NCI-H1105 treated with DMSO at 0.1 percent for 48 hours (cell line): Measurements from ENCODE around the gene PDE1C.

Source experiments
- DNase-seq: peaks from one replicate; lab custom pipeline; 2025; lab: John Stamatoyannopoulos, UW

Gene PDE1C

DNA sequence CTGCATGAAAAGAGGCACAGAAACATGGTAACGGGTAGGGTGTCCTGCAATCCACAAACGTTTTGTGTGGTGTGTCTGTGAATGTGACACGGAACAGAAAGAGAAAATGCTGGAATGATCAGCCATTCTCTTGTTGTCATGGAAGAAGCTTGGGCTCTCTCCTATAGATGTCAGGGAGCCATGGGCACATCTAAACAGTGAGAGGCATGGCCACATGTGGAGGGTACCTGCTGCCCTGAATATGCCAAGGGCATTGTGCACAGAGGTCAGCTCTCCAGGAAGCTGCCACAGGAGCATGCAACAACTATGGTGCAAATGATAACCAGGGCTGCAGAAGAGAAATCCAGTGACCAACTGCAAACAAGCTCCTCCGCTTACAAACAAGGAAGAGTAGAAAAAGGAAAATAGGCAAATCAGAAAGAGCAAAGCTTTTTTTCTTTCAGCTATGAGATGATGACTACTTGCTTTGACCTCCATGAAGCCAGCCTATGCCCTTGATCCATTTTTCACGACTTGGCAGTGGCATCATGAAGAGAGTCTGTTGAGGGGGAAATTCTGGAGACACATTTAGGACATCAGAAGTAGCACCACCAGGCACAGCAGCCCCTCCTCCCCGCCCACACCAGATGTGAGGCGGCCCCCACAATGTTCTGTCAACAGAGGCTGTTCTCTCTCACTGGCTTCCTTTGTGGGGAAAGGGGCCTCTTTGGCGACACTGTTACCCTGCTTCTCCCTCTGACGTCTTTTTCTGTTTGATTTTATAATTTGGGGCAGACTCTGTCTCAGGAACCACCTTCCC is 4.8 kb upstream of the PDE1C start:
- DNase-seq = no peak

DNA sequence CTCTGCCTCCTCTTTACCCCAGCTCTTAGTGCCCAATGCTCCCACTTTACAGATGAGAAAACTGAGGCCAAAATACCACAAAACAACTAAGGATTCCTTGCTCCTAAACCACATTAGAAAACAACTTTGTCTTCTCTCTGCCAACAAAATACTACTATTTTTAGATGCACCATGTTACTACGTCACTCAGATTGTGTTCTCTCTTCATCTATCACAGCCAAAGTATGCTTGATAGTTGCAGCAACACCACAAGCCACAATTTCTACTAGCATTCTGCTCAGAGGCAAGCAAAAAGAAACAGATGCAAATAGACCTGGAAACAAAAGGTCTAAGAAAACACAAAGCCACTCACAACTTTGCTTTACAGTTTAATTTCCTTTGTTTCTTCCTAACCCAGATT is 3.3 kb upstream of the PDE1C start:
- no peak for DNase-seq

DNA sequence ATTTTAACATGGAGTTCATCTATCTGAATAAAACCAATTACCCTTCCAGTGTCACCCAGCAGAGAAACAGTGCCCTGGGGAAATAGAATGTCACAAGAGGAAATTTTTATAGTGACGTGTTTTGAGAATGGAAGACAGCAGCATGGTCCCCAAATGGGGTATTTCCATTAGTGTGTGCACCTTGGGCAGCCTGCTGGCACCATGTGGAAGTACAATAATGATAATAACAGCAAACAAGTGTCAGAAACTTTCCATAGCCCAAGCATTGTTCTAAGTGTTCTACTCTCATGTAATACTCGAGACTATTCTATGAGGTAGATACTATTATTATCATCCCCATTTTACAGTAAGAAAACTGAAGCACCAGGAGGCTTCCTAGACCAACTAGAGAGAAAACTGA is 2.2 kb upstream of the PDE1C start:
- DNase-seq = peak; percentile 20

DNA sequence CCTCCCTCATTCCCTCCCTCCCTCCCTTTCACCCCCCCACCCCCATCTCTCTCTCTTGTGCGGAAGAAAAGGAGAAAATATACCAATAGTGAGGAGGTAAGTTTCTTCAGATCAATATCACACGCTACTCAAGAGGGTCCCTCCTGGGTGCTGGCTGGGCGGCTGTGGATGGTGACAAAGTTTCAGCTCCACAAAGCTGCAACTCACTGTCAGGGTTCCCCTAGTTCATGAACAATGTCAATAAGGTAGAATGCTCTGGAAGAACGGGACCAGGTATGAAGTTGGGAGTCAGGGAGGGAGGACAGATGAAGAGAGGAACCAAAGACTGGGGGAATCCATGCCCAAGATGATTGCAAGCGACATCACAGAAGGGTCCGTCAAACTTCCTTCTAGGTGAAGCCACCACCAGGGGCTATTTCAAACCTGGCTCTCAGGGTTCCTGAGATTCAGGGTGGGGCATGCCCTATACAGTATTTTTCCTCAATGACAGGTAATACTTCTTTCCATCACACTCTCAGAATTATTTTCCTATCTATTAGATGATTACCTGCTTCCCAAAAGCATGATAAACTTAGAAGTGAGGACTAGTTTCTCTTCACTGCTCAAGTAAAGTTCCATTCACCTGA is 1.4 kb upstream of the PDE1C start:
- no peak for DNase-seq

DNA sequence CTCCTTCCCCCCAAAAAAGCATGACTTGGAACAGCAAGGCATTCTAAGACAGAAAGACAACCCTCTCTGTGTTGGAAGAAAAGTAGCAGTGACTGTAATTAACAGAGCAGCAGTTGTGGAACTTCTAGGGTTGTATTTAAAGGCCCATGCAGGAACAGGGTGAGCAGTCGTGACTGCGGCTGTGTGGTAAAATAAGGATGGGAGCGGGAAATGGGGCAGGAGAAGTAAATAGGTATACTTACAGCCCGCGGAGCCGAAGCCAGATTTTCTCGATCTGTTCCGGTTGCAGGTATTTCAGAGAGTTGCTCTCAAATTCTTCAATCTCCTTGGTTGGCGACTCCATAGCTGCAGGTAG is 179 bp downstream of the PDE1C start:
- DNase-seq = no peak

DNA sequence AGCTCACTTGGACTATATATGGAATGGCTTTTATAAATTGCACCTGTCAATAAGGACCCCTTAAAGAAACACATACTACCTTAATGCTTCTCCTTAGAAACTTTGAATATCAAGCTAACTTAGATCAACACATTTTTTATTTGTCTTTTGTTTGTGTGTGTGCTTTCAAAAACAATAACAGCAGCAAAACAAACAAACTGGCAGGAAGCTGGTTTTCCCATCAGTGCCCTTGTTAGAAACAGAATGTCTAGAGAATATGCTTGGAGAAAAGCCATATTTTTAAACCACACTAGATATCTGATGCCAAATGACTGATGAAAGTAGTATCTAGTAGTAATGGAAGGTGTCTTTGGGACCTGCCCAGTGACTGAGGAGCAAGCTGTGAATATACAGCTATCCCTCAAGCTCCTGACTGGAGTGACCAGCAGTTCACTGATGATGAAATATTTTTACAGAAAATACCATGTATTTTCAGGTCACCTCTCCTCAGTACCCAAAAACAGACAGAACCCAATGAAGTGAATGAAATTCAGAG is 1.0 kb downstream of the PDE1C start:
- peak; percentile 46 for DNase-seq

DNA sequence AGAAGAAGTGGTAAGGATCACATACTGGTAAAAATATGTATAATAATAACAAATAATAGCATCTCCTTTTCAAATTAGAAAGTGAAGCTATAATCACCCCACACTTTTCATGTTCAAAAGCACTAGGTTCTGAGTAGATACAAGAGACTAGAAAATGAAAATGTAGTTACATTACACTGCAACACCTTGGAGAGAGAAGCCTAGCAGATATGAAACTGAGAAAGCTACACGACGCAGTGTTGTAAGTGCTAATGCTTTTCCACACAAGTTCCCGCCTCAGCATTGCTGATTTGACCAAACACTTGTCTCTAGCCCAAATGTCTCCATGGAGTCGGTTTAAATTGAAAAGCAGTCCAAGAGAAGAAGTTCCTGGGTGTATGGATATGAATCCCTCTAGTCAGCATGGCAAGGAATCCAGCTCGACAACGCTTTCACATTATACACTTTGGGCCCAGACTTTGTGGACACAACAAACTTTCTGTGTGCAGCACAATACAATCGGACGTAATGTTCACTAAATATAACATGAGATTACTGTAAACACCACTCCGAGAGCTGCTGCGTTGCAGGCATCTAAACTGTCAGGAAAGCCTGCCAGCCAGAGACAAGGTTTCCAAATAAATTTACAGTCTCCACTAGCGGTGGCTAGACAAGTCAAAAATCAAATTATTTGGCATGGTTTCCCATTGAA is 1.7 kb downstream of the PDE1C start:
- DNase-seq = peak; percentile 45

DNA sequence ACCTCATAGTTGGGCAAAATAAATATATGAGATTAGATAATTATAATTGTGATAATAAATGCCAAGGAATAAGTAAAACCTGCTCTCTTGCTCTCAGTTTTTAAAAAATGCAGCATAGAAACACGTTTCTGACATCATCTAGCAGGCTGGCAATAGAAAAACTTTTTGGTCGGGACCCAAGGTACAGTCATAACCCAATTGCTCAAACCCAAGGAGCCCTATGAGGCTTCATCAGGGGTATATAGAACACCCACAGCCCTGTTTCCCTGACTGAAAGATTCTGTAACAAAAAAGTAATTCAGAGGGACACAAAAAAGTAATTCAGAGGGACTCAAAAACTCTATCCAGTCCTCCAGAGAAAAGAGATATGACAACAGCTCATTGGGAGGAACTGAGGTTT is 3.8 kb downstream of the PDE1C start:
- no peak for DNase-seq

DNA sequence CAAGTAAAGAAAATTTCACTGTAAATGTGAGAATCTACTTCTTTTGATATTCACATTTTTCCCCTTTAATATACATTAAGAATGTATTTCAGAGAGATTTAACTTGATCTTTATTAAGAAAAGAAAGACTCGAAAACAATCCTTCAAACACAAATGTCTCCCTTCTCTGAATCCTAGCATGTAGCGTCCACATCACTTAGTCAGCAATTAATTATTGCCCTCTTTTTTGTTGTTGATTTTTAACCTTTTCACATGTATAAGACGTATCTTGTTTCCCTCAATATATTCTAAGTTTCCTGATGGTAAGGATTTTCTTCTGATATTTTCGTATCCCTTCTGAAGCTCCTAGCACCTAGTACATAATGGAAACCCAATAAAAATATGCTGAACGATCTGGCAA is 6.6 kb downstream of the PDE1C start:
- no peak for DNase-seq

DNA sequence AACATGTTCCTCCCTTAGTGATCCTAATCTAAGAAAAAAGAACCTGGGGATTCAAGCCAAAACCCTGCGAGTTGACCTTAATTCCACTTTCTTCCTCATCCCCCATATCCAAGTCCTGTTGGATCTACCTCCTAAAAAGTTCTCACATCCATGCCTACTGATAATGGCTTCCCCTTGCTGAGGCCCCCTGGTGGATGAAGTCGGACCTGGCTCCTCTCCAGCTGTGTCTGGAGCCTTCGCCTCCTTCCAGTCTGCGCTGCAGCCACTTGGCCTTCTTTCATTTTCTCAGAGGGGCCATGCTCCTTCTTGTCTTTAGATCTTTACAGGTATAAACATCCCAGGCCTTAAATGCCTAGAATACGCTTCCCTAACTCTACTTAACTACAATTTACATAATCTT is 8.1 kb downstream of the PDE1C start:
- DNase-seq = peak; percentile 24

DNA sequence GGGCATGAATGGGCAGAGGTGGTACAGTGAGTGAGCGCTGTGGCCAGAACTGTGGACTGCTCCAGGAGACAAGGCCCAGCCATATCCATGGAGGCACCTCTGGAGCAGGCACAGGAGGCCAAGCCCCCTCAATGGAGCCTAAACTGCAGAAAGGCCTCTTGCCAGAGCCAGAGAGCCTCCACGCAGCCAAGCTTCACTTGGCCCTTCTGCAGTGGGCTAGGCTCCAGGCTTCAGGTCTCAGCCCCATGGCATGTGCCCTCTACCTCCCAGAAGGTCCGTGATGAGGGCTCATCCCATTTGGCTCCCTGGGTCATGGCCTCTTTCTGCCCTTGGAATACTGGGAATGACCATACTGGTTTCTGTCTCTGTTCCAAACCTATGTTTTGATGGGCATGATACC is 8.9 kb downstream of the PDE1C start:
- DNase-seq = no peak

DNA sequence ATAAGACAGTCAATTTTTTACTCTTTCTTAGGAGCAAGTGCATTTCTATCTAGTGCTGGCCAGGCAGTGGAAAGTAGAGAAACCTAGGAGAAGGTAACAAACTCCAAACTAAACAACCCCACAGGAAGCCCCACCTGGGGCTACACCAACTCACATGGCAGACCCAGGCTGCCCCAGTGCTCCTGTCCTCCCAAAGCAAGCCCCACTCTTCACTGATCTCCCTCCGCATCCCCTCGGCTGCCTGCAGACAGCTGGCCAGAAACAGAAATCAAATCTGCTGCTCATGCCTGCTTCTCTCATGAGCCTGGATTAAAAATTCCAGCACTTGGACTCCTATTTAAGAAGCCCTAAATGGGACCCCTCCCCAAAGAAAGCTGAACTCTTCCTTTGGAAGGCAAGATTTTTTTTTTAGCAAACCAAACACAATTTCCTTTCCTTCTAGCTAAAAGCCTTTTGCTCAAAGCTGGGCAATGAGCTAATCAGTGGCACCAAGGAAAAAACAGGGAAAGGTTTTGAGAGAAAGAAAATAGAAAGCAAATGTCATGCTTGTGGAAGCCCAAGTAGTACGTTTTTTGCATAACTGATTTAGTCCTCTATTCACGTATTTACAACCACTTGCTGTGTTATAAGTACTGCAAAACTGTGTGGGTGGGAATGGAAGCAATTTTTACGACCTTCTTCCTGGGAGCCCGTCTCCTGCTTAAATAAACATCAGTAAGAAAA is 10.8 kb downstream of the PDE1C start:
- peak; percentile 51 for DNase-seq

DNA sequence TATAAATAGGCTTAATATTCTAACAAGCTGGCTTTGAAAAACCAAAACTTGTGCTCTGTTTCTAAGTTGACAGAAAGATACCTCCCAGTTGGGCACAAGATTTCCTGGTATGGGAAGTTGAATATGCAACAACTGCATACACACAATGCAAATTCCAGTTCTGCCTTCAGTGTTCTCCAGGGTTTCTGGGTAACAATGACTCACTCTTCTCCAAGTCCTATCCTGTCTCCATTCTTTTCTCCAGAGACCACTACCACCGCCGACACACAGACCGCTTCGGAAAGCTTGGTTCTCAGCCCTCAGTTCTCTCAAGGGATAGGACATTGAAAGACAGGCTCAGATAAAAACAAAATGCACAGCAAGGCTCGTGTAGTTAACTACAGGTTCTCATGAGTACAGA is 12.2 kb downstream of the PDE1C start:
- DNase-seq = no peak

DNA sequence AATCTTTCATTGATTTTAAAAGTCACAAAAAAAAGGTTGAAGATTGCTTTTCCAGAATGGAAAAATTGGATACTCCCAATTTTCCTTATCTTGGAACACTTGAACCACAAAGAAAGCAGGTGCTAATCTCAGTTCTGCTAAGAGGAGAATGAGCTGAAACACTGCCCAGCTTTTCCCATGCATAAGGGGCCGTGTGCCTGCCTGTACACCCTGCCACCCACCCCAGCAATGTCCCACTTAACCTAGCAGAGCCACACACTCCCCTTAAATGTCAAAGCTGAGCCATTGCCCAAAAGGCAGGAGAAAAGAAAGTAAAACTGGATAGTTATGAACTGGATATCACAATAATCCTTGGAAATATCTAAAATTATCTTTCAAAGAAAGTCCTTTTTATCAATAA is 13.4 kb downstream of the PDE1C start:
- DNase-seq = no peak

DNA sequence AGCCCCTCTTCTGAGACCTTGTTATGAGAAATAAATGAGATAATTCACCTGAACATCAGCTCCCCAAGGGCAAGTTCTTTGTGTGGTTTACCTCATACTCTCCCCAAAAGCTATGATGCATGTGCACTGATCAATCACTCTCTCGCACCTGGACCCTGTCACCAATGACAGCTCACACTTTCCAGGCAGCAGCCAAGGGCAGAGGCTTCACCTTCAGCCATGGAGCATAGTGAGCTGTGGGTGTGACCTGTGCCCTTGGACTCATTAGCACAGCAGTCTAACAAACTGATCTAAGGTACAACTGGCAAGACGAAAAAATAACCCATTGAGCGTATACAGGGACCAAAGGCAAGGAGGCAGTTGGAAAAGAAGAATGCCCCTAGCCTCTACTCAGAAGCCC is 17.0 kb downstream of the PDE1C start:
- DNase-seq = no peak

DNA sequence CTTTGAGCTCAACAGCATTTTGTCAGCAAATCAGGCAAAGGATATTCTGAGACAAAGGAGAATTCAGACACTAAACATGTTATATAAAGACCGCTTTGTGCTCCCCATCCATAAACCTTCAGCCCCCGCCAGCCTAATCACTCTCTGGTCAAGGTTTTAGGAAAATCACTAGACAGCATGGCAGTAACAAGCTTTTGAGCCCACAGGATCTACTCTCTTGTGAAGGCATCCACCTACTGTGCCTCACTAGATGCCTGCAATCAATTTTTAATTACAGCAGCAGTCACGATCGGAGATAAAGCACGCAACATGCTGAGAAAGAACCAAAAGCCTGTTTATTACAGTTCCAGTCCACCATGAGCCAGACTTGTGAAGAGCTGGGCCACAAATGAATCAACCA is 19.1 kb downstream of the PDE1C start:
- DNase-seq = no peak

DNA sequence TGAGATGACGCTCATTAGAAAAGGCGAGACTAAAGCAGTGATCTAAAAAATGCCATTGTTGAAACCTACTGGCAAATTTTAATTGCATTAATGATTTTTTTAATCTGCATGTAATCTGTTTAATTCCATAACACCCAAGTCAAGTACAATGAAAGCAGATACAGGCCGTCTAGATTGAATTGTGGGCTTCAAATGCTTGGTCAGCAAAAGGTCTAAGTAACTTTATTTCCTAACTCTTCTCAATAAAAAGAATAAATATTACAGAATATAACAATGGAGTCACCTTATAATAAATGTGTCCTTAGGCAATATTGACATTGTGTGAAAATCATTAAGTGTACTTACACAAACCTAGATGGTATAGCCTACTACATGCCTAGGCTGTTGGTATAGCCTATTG is 20.6 kb downstream of the PDE1C start:
- DNase-seq = no peak

DNA sequence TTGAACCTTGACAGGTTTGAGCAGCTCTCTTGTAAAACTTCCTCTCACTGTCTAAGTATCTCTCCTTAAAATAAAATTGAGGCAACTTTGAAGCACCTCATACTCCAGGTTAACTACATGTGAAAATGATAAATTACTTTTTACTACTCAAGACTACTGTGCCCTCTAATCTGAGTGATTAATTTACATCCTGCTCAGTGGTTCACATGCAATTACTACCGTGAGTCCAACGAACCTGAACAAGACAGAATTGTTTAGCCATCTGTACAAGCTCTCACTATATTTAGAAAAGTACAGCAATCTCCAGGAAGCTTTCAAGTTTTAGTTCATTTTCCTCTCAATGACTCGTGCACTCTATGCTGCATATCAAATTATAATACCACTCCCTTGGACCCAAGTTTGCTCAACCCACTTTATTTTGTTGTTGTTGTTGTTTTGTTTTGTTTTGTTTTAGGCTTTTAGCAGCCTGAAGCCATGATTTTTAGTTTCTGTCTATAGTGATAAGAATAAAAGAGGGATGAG is 21.2 kb downstream of the PDE1C start:
- DNase-seq = peak; percentile 46

DNA sequence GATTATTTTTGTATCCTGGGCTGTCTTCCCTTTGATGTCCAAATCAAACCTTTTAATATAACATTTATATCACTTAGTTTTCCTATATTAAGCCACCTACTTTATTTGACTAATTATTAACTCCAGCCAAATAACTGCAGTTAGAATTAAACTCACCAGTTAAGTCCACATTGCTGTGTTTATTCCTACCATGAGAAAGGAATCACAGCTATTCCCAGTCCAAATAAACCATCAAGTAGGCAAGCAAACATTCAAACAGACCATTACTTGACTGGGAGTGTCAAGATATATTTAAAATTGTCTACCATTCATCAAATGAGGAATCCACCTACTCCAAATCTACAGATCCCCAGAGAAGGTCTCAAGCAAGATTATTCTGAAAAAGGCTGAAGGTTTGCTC is 22.4 kb downstream of the PDE1C start:
- DNase-seq = no peak

DNA sequence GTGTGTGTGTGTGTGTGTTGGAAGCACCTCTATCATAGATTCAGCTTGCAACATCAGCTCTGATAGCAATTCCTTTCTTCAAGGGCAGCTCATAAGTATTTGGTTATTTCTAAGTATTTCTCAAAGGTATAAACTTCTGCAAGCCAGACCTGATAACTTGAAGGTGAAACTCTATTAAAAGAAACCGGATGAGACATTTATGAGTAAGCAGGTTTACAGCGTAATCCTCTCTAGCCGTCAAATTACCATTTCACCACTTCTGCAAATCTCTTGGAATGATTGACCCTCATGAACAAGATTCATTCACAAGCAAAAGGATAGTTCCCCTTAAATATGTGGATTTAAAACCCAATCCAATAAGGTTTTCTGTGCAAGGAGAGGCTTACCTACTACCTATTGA is 23.1 kb downstream of the PDE1C start:
- DNase-seq = no peak

DNA sequence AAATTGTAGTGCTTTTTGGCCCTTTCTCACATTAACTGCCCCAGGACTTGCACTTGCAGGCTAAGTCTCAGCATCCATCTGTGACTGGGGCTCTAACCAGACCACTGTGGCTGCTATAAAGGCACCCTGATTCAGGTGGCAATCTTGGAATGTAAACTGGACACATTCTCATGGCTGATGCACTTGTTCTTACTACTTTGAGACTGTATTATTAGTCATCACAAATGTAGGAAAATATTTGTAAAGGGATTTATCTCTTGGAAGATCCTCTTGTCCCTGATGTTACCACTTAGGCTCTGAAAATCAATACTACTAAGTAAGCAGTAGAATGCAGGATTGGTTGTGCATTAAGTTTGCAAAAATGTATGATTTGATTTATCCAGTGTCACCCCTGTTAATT is 25.0 kb downstream of the PDE1C start:
- no peak for DNase-seq

DNA sequence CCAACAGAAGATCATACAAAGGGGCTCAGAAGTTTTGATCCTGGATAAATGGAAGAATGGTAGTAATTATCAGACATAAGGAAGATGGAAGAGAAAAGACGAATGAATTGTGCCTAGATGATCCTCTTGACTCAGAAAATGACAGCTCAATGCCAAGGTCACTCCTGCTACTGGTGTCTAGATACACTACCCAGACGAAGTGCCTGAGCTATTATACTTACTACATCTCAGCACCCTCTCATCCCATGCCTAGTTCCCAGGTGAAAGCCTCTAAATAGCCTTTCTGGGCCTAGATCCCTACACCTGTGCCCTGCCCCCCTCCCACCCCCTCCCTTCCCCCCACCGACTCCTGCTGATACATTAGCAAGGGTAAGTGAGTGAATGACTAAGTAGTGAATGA is 25.5 kb downstream of the PDE1C start:
- no peak for DNase-seq
